ENCODE measurements around the gene SEMA4D. TPM values are rescaled to one million over a fixed set of nuclear protein-coding genes. Genes with fewer than 3 reads are reported as not detected.

The SEMA4D gene
- total RNA-seq, 1 experiment from 2014 or later, result 2.2 TPM

GRCh38 chr9:89455356-89455824 is 42.5 kb downstream of the SEMA4D start:
- in situ Hi-C loops (cut with HindIII; ENCODE audit: low sequenced_read_pairs), result no loop called here
- DNase-seq (ENCODE audit: low spot score), result no peak

GRCh38 chr9:89454498-89455355 is 43.2 kb downstream of the SEMA4D start:
- no peak for DNase-seq (ENCODE audit: low spot score)
- in situ Hi-C loops (cut with HindIII; ENCODE audit: low sequenced_read_pairs), result no loop called here

DNA sequence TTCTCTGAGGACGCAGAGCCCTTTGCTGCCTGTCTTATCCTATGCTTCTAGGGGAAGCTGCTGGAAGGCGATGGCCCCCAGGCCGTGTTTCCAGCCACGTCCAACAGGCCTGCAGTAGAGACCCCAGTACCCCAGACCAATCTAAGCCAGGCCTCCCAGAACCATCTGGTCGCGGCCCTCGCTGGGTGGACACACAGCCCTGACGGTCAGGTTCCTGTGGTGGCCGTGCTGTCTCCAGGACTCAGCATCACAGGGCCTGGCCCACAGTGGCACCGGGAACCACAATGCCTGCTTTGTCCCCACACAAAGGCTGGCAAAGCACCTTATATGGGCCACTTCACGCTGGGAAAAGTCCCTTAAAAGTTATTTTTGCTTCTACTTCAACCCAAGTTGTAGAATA is 44.5 kb downstream of the SEMA4D start:
- DNase-seq (ENCODE audit: low spot score), result no peak
- in situ Hi-C loops (cut with HindIII; ENCODE audit: low sequenced_read_pairs), result no loop called here

GRCh38 chr9:89452561-89452960 is 45.4 kb downstream of the SEMA4D start:
- no peak for DNase-seq (ENCODE audit: low spot score)
- in situ Hi-C loops (cut with HindIII; ENCODE audit: low sequenced_read_pairs), result no loop called here

DNA sequence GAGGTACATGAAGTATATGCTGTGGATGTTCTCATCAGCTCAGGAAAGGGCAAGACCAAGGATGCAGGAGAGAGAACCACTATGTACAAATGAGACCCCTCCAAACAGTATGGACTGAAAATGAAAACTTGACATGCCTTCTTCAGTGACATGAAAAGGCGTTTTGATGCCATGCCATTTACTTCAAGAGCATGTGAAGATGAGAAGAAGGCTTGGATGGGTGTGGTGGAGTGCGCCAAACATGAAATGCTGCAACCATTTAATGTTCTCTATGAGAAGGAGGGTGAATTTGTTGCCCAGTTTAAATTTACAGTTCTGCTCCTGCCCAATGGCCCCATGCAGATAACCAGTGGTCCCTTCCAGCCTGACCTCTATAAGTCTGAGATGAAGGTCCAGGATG is 47.7 kb downstream of the SEMA4D start:
- no peak for DNase-seq (ENCODE audit: low spot score)
- in situ Hi-C loops (cut with HindIII; ENCODE audit: low sequenced_read_pairs), result no loop called here

- in situ Hi-C loops (cut with HindIII; ENCODE audit: low sequenced_read_pairs), result no loop called here
- no peak for DNase-seq (ENCODE audit: low spot score)
Measured at GRCh38 chr9:89449261-89449671, 48.6 kb downstream of the SEMA4D start.

DNA sequence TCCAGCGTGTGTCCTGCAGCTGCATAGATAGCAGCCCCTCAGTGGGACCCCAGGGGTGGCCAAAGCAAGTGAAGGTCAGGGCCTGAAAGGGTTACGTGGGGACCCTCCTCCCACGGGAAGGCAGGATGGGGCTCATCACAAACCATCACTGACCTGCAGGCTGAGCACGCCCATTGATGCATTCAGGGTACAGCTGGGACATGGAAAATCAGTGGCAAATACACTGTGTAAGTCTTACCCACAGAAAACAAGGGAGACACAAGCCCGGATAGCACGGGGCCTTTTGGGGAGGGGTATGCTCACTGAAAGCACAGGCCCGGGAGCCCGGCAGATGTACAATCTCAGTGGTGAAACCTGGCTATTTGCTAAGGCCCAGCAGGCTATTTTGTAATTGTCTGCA is 49.1 kb downstream of the SEMA4D start:
- in situ Hi-C loops (cut with HindIII; ENCODE audit: low sequenced_read_pairs), result no loop called here
- DNase-seq (ENCODE audit: low spot score), result no peak

DNA sequence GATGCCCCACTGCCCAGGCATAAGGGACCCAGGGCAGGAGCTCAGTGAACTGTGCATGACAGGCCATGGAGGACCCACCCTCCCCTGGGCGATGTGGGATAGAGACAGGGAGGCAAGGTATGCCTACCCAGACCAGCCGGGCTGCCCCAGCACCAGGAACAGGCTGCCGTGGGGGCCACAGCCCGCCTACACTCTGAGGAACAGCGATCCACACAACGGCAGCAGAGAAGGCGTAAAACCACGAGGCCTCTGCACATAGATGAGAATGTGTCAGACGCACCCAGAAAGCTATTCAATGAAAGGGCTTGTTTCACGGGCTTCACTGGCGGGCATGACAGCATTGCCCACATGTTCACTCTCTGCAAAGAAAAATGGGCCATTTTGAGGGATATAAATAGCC is 49.5 kb downstream of the SEMA4D start:
- DNase-seq (ENCODE audit: low spot score), result no peak
- in situ Hi-C loops (cut with HindIII; ENCODE audit: low sequenced_read_pairs), result no loop called here

- in situ Hi-C loops (cut with HindIII; ENCODE audit: low sequenced_read_pairs), result no loop called here
- DNase-seq (ENCODE audit: low spot score), result no peak
Measured at GRCh38 chr9:89447416-89447815, 50.5 kb downstream of the SEMA4D start.

GRCh38 chr9:89446961-89447310 is 51.0 kb downstream of the SEMA4D start:
- in situ Hi-C loops (cut with HindIII; ENCODE audit: low sequenced_read_pairs), result no loop called here
- no peak for DNase-seq (ENCODE audit: low spot score)

GRCh38 chr9:89446261-89446960 is 51.5 kb downstream of the SEMA4D start:
- DNase-seq (ENCODE audit: low spot score), result no peak
- in situ Hi-C loops (cut with HindIII; ENCODE audit: low sequenced_read_pairs), result no loop called here

DNA sequence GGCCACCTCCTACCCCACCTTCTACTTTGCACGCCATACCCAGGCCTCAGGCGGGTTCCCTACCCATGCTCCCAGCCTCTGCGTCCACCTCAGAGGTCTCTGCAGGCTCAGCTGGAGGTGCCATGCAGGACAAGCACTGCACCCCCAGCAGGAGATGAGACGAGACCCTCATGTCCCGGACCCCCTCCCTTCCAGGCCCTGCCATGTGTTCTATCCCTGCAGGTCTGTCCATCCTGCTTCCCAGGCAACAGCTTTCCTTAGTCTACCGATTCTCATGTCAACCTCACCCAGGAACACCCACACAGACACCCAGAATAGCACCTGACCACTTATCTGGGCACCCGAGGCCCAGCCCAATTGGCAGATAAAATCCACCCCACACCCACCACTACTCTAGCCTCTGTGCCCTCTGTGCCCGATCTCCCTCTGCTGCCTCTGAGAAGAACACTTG is 52.1 kb downstream of the SEMA4D start:
- in situ Hi-C loops (cut with HindIII; ENCODE audit: low sequenced_read_pairs), result no loop called here

GRCh38 chr9:89444925-89445765 is 52.8 kb downstream of the SEMA4D start:
- no peak for DNase-seq (ENCODE audit: low spot score)
- in situ Hi-C loops (cut with HindIII; ENCODE audit: low sequenced_read_pairs), result no loop called here

More for the DNA sequence above, 52.1 kb downstream of the SEMA4D start:
- DNase-seq (ENCODE audit: low spot score), result no peak

DNA sequence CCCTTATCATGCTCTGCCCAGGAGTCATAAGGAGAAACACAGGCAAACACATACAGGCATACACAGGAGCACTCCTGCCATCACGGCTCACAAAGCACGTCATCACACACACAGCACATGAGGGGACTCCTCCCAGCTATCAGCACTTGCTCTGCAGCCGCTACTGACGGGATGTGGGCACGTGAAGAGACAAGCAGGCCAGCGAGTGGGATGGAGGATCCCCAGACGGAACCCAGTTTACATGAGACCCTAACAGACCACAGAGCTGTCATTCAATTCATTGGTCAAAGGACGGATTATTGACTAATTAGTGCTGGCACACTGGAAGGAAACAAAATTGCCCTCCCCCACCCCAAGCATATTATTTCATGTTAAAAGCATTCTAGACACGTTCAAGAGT is 53.6 kb downstream of the SEMA4D start:
- in situ Hi-C loops (cut with HindIII; ENCODE audit: low sequenced_read_pairs), result no loop called here
- DNase-seq (ENCODE audit: low spot score), result no peak

- DNase-seq (ENCODE audit: low spot score), result no peak
- in situ Hi-C loops (cut with HindIII; ENCODE audit: low sequenced_read_pairs), result no loop called here
Measured at GRCh38 chr9:89442981-89443814, 54.7 kb downstream of the SEMA4D start.

- in situ Hi-C loops (cut with HindIII; ENCODE audit: low sequenced_read_pairs), result no loop called here
- no peak for DNase-seq (ENCODE audit: low spot score)
Measured at GRCh38 chr9:89442501-89442978, 55.4 kb downstream of the SEMA4D start.

- no peak for DNase-seq (ENCODE audit: low spot score)
Measured at GRCh38 chr9:89441986-89442385, 55.9 kb downstream of the SEMA4D start.

GRCh38 chr9:89441655-89441970 is 56.3 kb downstream of the SEMA4D start:
- in situ Hi-C loops (cut with HindIII; ENCODE audit: low sequenced_read_pairs), result no loop called here
- DNase-seq (ENCODE audit: low spot score), result no peak

More at GRCh38 chr9:89441986-89442385, 55.9 kb downstream of the SEMA4D start:
- in situ Hi-C loops (cut with HindIII; ENCODE audit: low sequenced_read_pairs), result no loop called here

Measured in G401 (cell line).